Heart right ventricle (tissue), 16 donors: Measurements from ENCODE around the gene ZNF320. TPM values are rescaled to one million over a fixed set of nuclear protein-coding genes. Genes with fewer than 3 reads are reported as not detected.
"Not testable (repeated sequence)": the region's sequence is repeated elsewhere in the genome, so short reads cannot be mapped to it uniquely, and the experiment has no call there.

Source experiments
- ATAC-seq, 8 donors: fragments of 200-7000 bp; cut with Tn5 transposase; one replicate each; pipeline ENCODE4 v1.9.1; 2020; ENCODE audit warnings: mild to moderate bottlenecking in 8 of 8, moderate library complexity in 8 of 8, moderate number of reproducible peaks in 1 of 8
- DNase-seq, 2 donors: peaks; one replicate each; pipeline ENCODE4 v3.0.0-alpha.2; 2020
- H3K27ac ChIP-seq, 10 donors: fragments of 200-600 bp; sonication (generic) in 2 of 10; one replicate each; pipeline versions ENCODE4 v1.5.0 to v1.8.0; 2020 to 2022; ENCODE audit warnings: mild to moderate bottlenecking in 3 of 10
- H3K27me3 ChIP-seq, 7 donors: fragments of 200-600 bp; one replicate each; pipeline ENCODE4 v1.8.0; 2021 to 2022; ENCODE audit warnings: mild to moderate bottlenecking in 2 of 7
- H3K36me3 ChIP-seq, 9 donors: fragments of 200-600 bp; sonication (generic) in 1 of 9; one replicate each; pipeline versions ENCODE4 v1.5.0 to v1.8.0; 2020 to 2022; ENCODE audit warnings: mild to moderate bottlenecking in 2 of 9
- H3K4me1 ChIP-seq, 9 donors: fragments of 200-600 bp; sonication (generic) in 1 of 9; one replicate each; pipeline versions ENCODE4 v1.5.0 to v1.8.0; 2020 to 2022; ENCODE audit warnings: mild to moderate bottlenecking in 4 of 9
- H3K4me3 ChIP-seq, 10 donors: fragments of 200-600 bp; sonication (generic) in 2 of 10; one replicate each; pipeline versions ENCODE4 v1.5.0 to v1.8.0; 2020 to 2022; ENCODE audit warnings: mild to moderate bottlenecking in 7 of 10, moderate library complexity in 2 of 10
- H3K9me3 ChIP-seq, 11 donors: fragments of 200-600 bp in 10 of 11; sonication (generic) in 2 of 11; one replicate each; pipeline versions ENCODE4 v1.5.0 to v1.8.0; 2013 to 2022; ENCODE audit warnings: mild to moderate bottlenecking in 2 of 11, control low read depth in 1 of 11, moderate library complexity in 1 of 11
- WGBS, 2 donors: extraction: QIAGEN DNeasy Blood & Tissue Kit; methylation state at CpG; one replicate each; pipeline ENCODE4 v1.1.7; 2013; ENCODE audit warnings: inconsistent platforms in 1 of 2; 5-methylcytosine and 5-hydroxymethylcytosine counted together
- intact Hi-C, 10 donors: fragments of 100-400 bp; cut with DNase I; formaldehyde crosslinking; loops; one replicate each; pipeline versions ENCODE4 v1.11.1 to v1.14.2; 2022
- polyA plus RNA-seq, 2 donors: library from polyadenylated mRNA; stranded (reverse); fragments of 200-250 nt; gene quantifications; one replicate each; pipeline ENCODE4 v1.2.3, GENCODE V29; 2013
- total RNA-seq, 10 donors: library from RNA; stranded (reverse); fragmentation: NEBNext Ultra II Directional in 3 of 10; extraction: Animal tissue kit (Norgen Biotek cat#: 25700) in 3 of 10; gene quantifications; one replicate each; pipeline versions ENCODE4 v1.2.1 to v1.2.4, GENCODE V29; 2021 to 2023
- TF ChIP-seq, protein P1 (sequence below), 9 donors: fragments of 200-600 bp; sonication (generic) in 2 of 9; IDR thresholded peaks; one replicate each; pipeline versions ENCODE4 v1.5.0 to v1.8.0; 2021 to 2022; ENCODE audit warnings: antibody characterized with exemption in 9 of 9, mild to moderate bottlenecking in 5 of 9, moderate library complexity in 1 of 9
- donor health status: Arrhythmogenic right ventricular cardiomyopathy.
- donor health status: ischemic (EF 13 %, LVEDD 7.1; RV severe dilation, severe dysfunction).
- donor health status: healthy with polysubstance abuse.
- donor health status: DM: no; HTN: yes; CAD: no.
- donor health status: DM: no; HTN: no; CAD: no.
- donor health status: ischemic (EF 25% LVEDD 6.9; RV normal size, moderate dysfunction).
- donor health status: ischemic (EF 25% LVEDD 5.7; RV mildly dilated, moderate dysfunction).
- donor health status: healthy.
- donor health status: DM: yes; HTN: yes; CAD: no.
- donor health status: Ischemic cardiomyopathy.
- donor health status: ischemic (EF 35%, LVEDD 5.7; RV mildly dilated, moderate dysfunction).
- donor health status: nonischemic (EF 11% LVEDD 7.7; RV severe dilation, severe dysfunction).
- donor health status: DM: yes; HTN: yes; CAD: no.
- donor health status: PGD.
- donor health status: ischemic (EF 29% LVEDD 5.4; RV normal size, mild dysfunction).
- donor health status: nonischemic (EF 23%, LVEDD 6.1; RV moderate dilation, normal function).

Gene ZNF320
- total and polyA plus RNA-seq, 12 donors = 2.7 to 16.3 (median 7.6) TPM

DNA sequence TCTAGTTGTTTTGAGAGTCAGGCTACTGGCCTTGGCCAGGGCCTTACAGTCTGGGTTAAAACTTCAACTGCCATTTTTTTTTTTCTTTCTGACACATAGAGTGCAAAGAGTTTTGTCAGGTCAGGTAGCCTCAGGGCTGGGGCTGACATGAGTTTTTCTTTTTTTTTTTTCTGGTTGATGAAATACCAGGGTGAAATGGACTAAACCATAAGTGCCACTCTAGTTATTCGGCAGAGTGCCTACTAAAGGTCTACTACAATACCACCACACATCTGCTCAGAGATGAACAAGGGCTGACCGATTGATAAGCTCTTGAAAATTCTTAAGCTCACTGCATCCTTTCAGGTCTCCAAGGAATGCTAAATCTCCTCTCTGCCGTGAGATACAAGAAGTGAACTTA, 4.4 kb upstream of the ZNF320 start:
- H3K4me3 ChIP-seq = no peak overlapping the region
- TF ChIP-seq, protein P1, sequence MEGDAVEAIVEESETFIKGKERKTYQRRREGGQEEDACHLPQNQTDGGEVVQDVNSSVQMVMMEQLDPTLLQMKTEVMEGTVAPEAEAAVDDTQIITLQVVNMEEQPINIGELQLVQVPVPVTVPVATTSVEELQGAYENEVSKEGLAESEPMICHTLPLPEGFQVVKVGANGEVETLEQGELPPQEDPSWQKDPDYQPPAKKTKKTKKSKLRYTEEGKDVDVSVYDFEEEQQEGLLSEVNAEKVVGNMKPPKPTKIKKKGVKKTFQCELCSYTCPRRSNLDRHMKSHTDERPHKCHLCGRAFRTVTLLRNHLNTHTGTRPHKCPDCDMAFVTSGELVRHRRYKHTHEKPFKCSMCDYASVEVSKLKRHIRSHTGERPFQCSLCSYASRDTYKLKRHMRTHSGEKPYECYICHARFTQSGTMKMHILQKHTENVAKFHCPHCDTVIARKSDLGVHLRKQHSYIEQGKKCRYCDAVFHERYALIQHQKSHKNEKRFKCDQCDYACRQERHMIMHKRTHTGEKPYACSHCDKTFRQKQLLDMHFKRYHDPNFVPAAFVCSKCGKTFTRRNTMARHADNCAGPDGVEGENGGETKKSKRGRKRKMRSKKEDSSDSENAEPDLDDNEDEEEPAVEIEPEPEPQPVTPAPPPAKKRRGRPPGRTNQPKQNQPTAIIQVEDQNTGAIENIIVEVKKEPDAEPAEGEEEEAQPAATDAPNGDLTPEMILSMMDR (IDR thresholded peaks at IDR 0.05) = no peak
- peaks cover 0 to 12% (median 0%) of the 10 kb centered on the region in 11 donors for H3K9me3 ChIP-seq
- DNase-seq (no peak), ATAC-seq (no peak)
- no peak overlapping the region for H3K27ac ChIP-seq
- 75 to 82% methylated on average over 3 of the region's 3 CpGs for WGBS, 2 donors
- no peaks in the 10 kb centered on the region for H3K27me3 ChIP-seq
- peaks cover 0 to 12% (median 9%) of the 10 kb centered on the region in 9 donors for H3K36me3 ChIP-seq
- H3K4me1 ChIP-seq = peaks cover 0 to 9% (median 6%) of the 10 kb centered on the region in 9 donors
- intact Hi-C loops = no loop called here

DNA sequence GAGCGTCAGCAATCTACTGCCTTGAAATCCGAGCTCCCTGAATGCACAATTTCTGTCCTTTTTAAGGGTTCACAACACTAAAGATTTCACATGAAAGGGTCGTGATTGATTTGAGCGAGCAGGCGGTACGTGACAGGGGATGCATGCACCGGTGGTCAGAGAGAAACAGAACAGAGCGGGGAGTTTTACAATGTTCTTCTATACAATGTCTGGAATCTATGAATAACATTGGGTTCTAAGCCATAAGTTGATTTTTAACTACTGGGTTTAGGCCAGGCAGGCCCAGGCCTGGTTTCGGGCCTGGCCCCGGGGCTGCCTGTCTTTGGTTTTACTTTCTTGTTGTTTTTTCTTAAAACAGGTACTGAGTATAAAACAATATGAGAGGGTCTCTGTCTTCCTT, 1.2 kb upstream of the ZNF320 start:
- intact Hi-C loops = loop anchor here in 1 of 10 donors (5.0 kb wide), 1 partner anchor 64 kb away; the partner anchor contains the start of gene ZNF816
- peak overlapping the region in 1 of 10 donors; percentile 90 for H3K27ac ChIP-seq
- 96% methylated on average over 10 of the region's 10 CpGs for WGBS, 2 donors

DNA sequence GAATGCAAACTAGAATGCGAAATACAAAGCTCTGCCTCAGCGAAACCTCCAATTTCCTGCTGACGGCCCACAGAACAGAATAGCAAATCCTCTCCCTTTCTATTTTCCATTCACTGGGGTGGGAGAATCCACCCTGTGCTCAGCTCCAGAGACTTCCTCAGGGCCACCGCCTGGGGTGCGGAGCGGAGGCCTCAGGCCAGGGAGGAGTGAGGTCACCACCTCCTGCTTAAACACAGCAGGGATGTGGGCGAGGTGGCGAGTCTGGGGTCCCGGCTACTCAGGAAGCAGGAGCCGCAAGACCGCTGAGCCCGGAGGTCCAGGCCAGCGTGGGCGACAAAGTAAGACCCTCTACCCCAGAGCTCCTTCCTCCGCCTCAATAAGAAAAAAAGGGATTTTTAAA, 666 bp upstream of the ZNF320 start:
- Histone ChIP-seq H3K9me3 (no peaks in the 10 kb centered on the region), H3K27me3 (no peaks in the 10 kb centered on the region), H3K27ac (peak overlapping the region in 9 of 10 donors; percentile 80 to 98 (median 92)), H3K4me1 (peaks cover 0 to 20% (median 16%) of the 10 kb centered on the region in 9 donors), H3K36me3 (peaks cover 0 to 24% (median 0%) of the 10 kb centered on the region in 9 donors), H3K4me3 (peak overlapping the region in 9 of 10 donors; percentile 47 to 93 (median 77))
- ATAC-seq (peak in 2 of 8 donors; percentile 20 to 31), DNase-seq (peak; percentile 10 to 14)
- TF ChIP-seq, protein P1 (IDR thresholded peaks at IDR 0.05) = no peak
- WGBS, 2 donors = 69 to 73% methylated on average over 15 of the region's 15 CpGs
- intact Hi-C loops = loop anchor here in 1 of 10 donors (5.0 kb wide), 1 partner anchor 64 kb away; the partner anchor contains the start of gene ZNF816

More for the DNA sequence above, 1.2 kb upstream of the ZNF320 start:
- ATAC-seq, H3K27me3 ChIP-seq, H3K4me3 ChIP-seq, DNase-seq, H3K9me3 ChIP-seq: not testable (repeated sequence)
- Histone ChIP-seq H3K4me1 (peaks cover 0 to 20% (median 16%) of the 10 kb centered on the region in 9 donors), H3K36me3 (peaks cover 0 to 19% (median 0%) of the 10 kb centered on the region in 9 donors)

DNA sequence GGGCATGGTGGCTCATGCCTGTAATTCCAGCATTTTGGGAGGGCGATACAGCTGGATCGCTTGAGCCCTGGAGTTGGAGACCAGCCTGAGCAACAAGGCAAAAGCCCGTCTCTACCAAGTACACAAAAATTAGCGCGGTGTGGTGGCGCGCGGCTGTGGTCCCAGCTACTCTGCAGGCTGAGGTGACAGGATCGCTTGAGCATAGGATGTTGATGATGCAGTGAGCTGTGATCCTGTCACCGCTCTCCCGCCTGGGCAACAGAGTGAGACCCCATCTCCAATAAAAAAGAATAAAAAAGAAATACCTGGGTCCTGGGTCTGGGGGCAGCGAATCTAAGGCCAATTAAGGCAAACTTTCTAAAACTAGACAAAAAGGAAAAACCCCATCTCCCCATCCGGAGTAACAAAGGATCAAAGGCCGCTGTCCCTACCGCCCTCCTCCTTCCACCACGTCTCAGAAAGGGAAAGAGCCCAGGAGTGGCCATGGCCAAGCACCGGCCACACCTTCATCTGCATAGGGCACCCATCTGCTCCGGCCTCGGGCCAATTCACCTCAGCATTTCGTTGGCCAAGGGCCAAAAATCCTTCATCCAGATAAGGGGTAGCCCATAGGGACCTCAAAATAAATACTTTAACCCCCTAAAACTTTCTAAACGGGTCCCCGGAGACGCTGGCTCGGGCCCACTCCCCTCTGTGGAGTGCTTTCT, 851 bp downstream of the ZNF320 start:
- WGBS, 2 donors = 36 to 43% methylated on average over 24 of the region's 24 CpGs
- Histone ChIP-seq H3K4me3 (peak overlapping the region; percentile 42 to 93 (median 76)), H3K4me1 (peaks cover 0 to 20% (median 16%) of the 10 kb centered on the region in 9 donors), H3K27ac (peak overlapping the region; percentile 8 to 98 (median 92)), H3K36me3 (peaks cover 0 to 34% (median 0%) of the 10 kb centered on the region in 9 donors), H3K27me3 (no peaks in the 10 kb centered on the region), H3K9me3 (no peaks in the 10 kb centered on the region)
- ATAC-seq = peak in 7 of 8 donors; percentile 42 to 75 (median 52)
- intact Hi-C loops = loop anchor here in 3 of 10 donors (2.0 to 5.0 kb wide), 2 partner anchors 66 kb away; partner anchors contain the start of gene ZNF816 (in 3 of the 3)
- peak; percentile 20 to 23 for DNase-seq
- TF ChIP-seq, protein P1 (IDR thresholded peaks at IDR 0.05) = no peak
